ENCODE measurements around the gene PTPRN2. TPM values are rescaled to one million over a fixed set of nuclear protein-coding genes. Genes with fewer than 3 reads are reported as not detected.

Gene PTPRN2
- total RNA-seq, 1 donor from 2014 or later = 1.2 TPM

GRCh38 chr7:158001003-158001402 is 586.6 kb downstream of the PTPRN2 start:
- no peak for DNase-seq (ENCODE audit: low read depth)

- DNase-seq (ENCODE audit: low read depth) = no peak
These were observed 587.5 kb downstream of the PTPRN2 start for GRCh38 chr7:158000160-158000559.

- DNase-seq (ENCODE audit: low read depth) = no peak
These were observed 588.6 kb downstream of the PTPRN2 start for GRCh38 chr7:157998884-157999552.

GRCh38 chr7:157997471-157997870 is 590.2 kb downstream of the PTPRN2 start:
- DNase-seq (ENCODE audit: low read depth) = no peak

GRCh38 chr7:157997080-157997440 is 590.6 kb downstream of the PTPRN2 start:
- DNase-seq (ENCODE audit: low read depth) = no peak

GRCh38 chr7:157996359-157997079 is 591.1 kb downstream of the PTPRN2 start:
- no peak for DNase-seq (ENCODE audit: low read depth)

- DNase-seq (ENCODE audit: low read depth) = no peak
These were observed 591.8 kb downstream of the PTPRN2 start for GRCh38 chr7:157995815-157996214.

GRCh38 chr7:157994319-157994718 is 593.3 kb downstream of the PTPRN2 start:
- DNase-seq (ENCODE audit: low read depth) = no peak

GRCh38 chr7:157993406-157994105 is 594.1 kb downstream of the PTPRN2 start:
- DNase-seq (ENCODE audit: low read depth) = no peak

GRCh38 chr7:157992511-157993160 is 595.0 kb downstream of the PTPRN2 start:
- DNase-seq (ENCODE audit: low read depth) = no peak

GRCh38 chr7:157991761-157992160 is 595.9 kb downstream of the PTPRN2 start:
- DNase-seq (ENCODE audit: low read depth) = no peak

- no peak for DNase-seq (ENCODE audit: low read depth)
These were observed 596.3 kb downstream of the PTPRN2 start for GRCh38 chr7:157991351-157991750.

- no peak for DNase-seq (ENCODE audit: low read depth)
These were observed 596.8 kb downstream of the PTPRN2 start for GRCh38 chr7:157990881-157991250.

- no peak for DNase-seq (ENCODE audit: low read depth)
These were observed 597.3 kb downstream of the PTPRN2 start for GRCh38 chr7:157990226-157990880.

GRCh38 chr7:157989589-157989988 is 598.0 kb downstream of the PTPRN2 start:
- DNase-seq (ENCODE audit: low read depth) = no peak

- no peak for DNase-seq (ENCODE audit: low read depth)
These were observed 599.7 kb downstream of the PTPRN2 start for GRCh38 chr7:157987906-157988305.

GRCh38 chr7:157986051-157986450 is 601.6 kb downstream of the PTPRN2 start:
- no peak for DNase-seq (ENCODE audit: low read depth)

GRCh38 chr7:157985636-157986035 is 602.0 kb downstream of the PTPRN2 start:
- DNase-seq (ENCODE audit: low read depth) = no peak

GRCh38 chr7:157984423-157985163 is 603.0 kb downstream of the PTPRN2 start:
- no peak for DNase-seq (ENCODE audit: low read depth)

- no peak for DNase-seq (ENCODE audit: low read depth)
These were observed 603.9 kb downstream of the PTPRN2 start for GRCh38 chr7:157983502-157984422.
